ENCODE results near the gene LRRC8D. TPM values are rescaled to one million over a fixed set of nuclear protein-coding genes. Genes with fewer than 3 reads are reported as not detected.
A peak's percentile ranks its signal among the peaks of the same experiment; 100 is the strongest.
"Not testable (repeated sequence)": the region's sequence is repeated elsewhere in the genome, so short reads cannot be mapped to it uniquely, and the experiment has no call there.

The LRRC8D gene
- 10 to 100 TPM in 3 of 4 donors, 1 to 10 TPM in 1; 8.7 to 19.1 (median 10.9) TPM for total RNA-seq

DNA sequence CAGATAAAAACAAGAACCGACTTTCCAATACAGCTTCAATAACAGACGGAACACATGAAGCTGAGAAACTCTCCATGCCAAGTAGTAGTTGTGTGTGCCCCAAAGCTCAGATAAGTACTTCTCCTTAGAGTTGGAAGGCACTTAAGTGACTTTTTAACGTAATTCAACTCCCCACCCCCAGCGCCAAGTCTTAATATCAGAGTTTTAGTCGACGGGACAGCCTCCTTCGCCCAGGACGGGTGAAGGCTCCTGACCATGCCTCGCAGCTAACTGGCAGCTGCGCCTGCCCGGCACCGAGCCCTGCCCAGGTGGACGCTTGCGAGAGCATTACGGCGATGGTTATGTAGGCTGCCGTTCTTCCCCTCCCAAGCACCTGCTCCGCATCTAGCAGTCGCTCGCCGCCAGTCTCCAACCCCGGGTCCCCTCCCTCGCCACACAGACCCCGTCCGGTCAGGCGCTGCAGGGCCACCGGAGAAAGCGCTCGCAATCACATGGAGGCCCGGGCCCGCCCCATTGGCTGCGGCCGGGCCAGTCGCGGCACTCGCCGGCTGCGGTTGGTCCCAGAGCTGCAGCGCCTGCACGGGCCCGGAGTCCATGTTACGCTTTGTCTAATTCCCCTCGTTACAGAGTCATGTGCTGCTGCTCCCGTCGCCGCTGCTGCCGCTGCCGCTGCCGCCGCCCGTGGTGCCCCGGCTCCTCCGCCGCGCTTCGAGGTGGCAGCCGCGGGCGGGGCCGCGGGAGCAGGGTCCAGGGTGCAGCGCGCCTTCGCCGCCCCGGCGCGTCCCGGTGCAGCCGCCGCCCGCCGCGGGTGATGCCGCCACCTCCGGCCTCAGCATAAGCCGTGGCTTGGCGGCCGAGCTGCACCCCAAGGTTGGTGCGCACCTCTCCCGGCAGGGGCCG is at the start of gene LRRC8D:
TSS of gene LRRC8D (plus strand) at position 611 of the 900 bp plus-strand sequence. CDS start 112,037 bp downstream, outside the sequence.
- peak within 1 kb of the TSS; percentile 56 to 88 (median 83) for H3K27ac ChIP-seq
- TF ChIP-seq POLR2A (IDR thresholded peaks at IDR 0.05): peak in 2 of 4 donors; percentile 35 to 56
- TF ChIP-seq, protein P1, sequence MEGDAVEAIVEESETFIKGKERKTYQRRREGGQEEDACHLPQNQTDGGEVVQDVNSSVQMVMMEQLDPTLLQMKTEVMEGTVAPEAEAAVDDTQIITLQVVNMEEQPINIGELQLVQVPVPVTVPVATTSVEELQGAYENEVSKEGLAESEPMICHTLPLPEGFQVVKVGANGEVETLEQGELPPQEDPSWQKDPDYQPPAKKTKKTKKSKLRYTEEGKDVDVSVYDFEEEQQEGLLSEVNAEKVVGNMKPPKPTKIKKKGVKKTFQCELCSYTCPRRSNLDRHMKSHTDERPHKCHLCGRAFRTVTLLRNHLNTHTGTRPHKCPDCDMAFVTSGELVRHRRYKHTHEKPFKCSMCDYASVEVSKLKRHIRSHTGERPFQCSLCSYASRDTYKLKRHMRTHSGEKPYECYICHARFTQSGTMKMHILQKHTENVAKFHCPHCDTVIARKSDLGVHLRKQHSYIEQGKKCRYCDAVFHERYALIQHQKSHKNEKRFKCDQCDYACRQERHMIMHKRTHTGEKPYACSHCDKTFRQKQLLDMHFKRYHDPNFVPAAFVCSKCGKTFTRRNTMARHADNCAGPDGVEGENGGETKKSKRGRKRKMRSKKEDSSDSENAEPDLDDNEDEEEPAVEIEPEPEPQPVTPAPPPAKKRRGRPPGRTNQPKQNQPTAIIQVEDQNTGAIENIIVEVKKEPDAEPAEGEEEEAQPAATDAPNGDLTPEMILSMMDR (IDR thresholded peaks at IDR 0.05): no peak
- H3K9me3 ChIP-seq: no peaks in the 10 kb centered on the region
- intact Hi-C loops (cut with DNase I): no loop called here
- no peaks in the 10 kb centered on the region for H3K36me3 ChIP-seq
- no peaks in the 10 kb centered on the region for H3K27me3 ChIP-seq
- H3K4me1 ChIP-seq: peaks cover 0 to 31% (median 9%) of the 10 kb centered on the region in 3 donors
- peak; percentile 19 for DNase-seq
- peak within 1 kb of the TSS; percentile 64 to 97 (median 96) for H3K4me3 ChIP-seq
- WGBS, 2 donors: 3% methylated on average over 3 to 10 of the region's 82 CpGs

DNA sequence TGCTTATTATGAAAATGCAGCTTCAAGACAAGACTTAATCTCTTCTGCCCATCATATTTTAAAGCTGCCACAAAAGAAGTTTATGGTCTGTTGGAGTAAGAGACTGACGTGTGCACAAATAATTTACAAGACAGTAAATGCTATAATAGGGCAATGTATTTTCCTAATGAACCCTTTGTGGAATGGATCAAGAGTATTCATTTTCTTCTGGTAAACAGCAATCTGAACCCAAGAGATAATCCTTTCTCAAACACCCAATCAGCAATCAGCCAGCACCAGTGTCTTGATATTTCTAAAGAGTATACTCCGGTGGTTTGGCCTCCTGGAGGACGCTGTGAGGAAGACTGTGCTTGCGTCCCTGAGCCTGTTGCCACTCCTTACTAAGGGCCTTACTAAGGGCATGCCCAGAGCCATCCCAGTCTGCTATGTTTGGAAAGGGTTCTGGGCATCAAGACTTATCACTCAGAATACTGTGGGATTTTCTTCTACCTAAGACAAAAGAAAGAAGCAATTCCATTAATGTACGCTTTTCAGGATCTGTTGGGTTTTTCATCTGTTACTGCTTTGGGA is 48.8 kb upstream of the LRRC8D start:
- WGBS, 2 donors: 82 to 94% methylated on average over 4 to 5 of the region's 5 CpGs
- intact Hi-C loops (cut with DNase I): no loop called here
- DNase-seq: no peak
- Histone ChIP-seq H3K27me3 (no peaks in the 10 kb centered on the region), H3K27ac (no peak overlapping the region), H3K4me3 (no peak overlapping the region), H3K4me1 (peaks cover 0 to 3% (median 0%) of the 10 kb centered on the region in 3 donors), H3K9me3 (no peaks in the 10 kb centered on the region), H3K36me3 (no peaks in the 10 kb centered on the region)
- no peak for TF ChIP-seq POLR2A (IDR thresholded peaks at IDR 0.05)
- TF ChIP-seq, protein P1 (IDR thresholded peaks at IDR 0.05): no peak

DNA sequence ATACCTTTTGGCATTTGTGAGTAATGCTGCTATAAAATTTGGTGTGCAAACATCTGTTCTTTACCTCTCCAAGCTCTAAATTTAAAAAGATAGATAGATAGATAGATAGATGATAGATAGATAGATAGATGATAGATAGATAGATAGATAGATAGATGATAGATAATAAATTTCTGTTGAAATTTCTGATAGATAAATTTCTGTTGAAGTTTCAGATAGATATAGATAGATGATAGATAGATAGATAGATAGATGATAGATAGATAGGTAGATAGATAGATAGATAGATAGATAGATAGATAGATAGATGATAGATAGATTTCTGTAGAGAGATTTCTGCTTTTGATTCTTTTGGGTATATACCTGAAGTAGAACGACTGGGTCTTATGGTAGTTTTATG is 44.7 kb upstream of the LRRC8D start:
- intact Hi-C loops (cut with DNase I); DNase-seq; H3K4me3 ChIP-seq; H3K4me1 ChIP-seq; H3K27me3 ChIP-seq; H3K9me3 ChIP-seq; H3K36me3 ChIP-seq; H3K27ac ChIP-seq: not testable (repeated sequence)
- WGBS, 2 donors: 84 to 86% methylated on average over 1 of the region's 1 CpG

- H3K36me3 ChIP-seq; intact Hi-C loops (cut with DNase I); H3K4me3 ChIP-seq; H3K9me3 ChIP-seq; H3K27me3 ChIP-seq; DNase-seq; H3K27ac ChIP-seq; H3K4me1 ChIP-seq: not testable (repeated sequence)
- 71 to 80% methylated on average over 2 of the region's 2 CpGs for WGBS, 2 donors
Observed at GRCh38 chr1:89777271-89777670, 43.6 kb upstream of the LRRC8D start.

DNA sequence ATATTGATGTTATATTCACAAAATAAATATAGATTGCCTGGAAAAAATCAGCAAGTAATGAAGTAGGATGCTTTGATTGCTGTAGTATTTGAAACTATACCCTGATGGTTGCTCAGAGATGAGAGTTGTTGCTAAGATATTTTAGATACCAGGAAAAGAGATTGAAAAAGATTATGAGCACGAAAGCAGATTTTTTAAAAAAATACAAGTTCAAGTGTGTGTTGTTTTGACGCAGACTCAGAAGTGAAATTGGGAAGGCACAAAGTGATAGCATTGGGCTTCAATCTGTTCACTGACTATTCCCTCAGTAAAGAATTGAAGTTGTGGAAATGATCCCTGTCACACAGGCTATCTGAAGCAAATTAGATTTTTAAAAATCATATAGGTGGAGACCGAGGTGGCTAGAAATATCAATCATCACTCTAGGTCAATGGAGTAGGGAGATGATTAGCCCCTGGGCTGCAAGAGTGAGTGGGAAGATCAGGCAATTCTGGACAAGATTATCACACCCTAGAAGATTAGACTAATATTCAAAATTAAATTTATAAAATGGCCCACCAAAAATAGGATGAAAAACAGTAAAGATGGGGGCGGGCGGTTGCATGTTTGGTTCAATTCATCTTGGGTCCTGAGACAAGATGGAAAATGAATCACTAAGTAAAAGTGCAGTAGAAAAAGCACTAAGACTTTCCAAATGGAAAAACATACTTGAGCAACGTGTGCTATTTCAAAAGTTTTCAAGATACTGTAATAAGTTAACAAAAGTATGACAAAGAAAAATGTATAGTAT is 41.5 kb upstream of the LRRC8D start:
- Histone ChIP-seq H3K27me3 (no peaks in the 10 kb centered on the region), H3K27ac (no peak overlapping the region), H3K4me3 (no peak overlapping the region), H3K4me1 (no peaks in the 10 kb centered on the region), H3K36me3 (no peaks in the 10 kb centered on the region), H3K9me3 (no peaks in the 10 kb centered on the region)
- DNase-seq: no peak
- intact Hi-C loops (cut with DNase I): no loop called here
- 80 to 82% methylated on average over 6 of the region's 6 CpGs for WGBS, 2 donors
- TF ChIP-seq POLR2A (IDR thresholded peaks at IDR 0.05): no peak
- TF ChIP-seq, protein P1 (IDR thresholded peaks at IDR 0.05): no peak

All from esophagus squamous epithelium (tissue), 5 donors.